GM23338 (cell line): ENCODE results near the gene GPR32. TPM values are rescaled to one million over a fixed set of nuclear protein-coding genes. Genes with fewer than 3 reads are reported as not detected.

ENCODE experiments used
- EZH2 ChIP-seq: fragments of 200-600 bp; sonication (generic); IDR thresholded peaks from one replicate; pipeline ENCODE4 v1.8.0; 2017; ENCODE audit warnings: antibody characterized with exemption, mild to moderate bottlenecking, low read depth; ENCODE audit not compliant: unreplicated experiment
- ZNF331 ChIP-seq: fragments of 250-450 bp; sonication (Bioruptor Pico); IDR thresholded peaks from 2 replicates; pipeline ENCODE4 v1.5.0; 2020; ENCODE audit warnings: low read depth, mild to moderate bottlenecking, moderate library complexity
- ZNF462 ChIP-seq: fragments of 250-450 bp; sonication (Bioruptor Pico); IDR thresholded peaks from 2 replicates; pipeline ENCODE4 v1.5.0; 2020; ENCODE audit warnings: mild to moderate bottlenecking, moderate library complexity
- polyA plus RNA-seq: library from polyadenylated mRNA; unstranded; fragments of >200 nt; fragmentation: Nextera tagmentation; extraction: Ambion mirVana; gene quantifications from 2 replicates; pipeline ENCODE4 v1.2.1, GENCODE V29; 2016
- small RNA-seq: library from RNA; depleted of rRNA; stranded (forward); fragments of <200 nt; gene quantifications from one replicate; pipeline ENCODE3, GENCODE V24; 2014; ENCODE audit warnings: low replicate concordance
- total RNA-seq: library from RNA; depleted of rRNA; stranded (reverse); fragments of >200 nt; shearing (Covaris generic); gene quantifications from 2 replicates; pipeline ENCODE4 v1.2.3, GENCODE V29; 2014; rRNA removed

Gene GPR32
- total and polyA plus RNA-seq, 2 experiments from 2014 or later = not detected

- TF ChIP-seq ZNF462 (CRISPR knock-in tag) (no peak), EZH2 (no peak), ZNF331 (CRISPR knock-in tag) (no peak)
Measured at GRCh38 chr19:50821248-50821612, 51.0 kb downstream of the GPR32 start (continued).

Small RNA genes lying within 50 kb of the gene (small RNA-seq; reads per million reads assigned to genes)
- gene SNORD88A (118 reads per million, percentile 99 among the genes with 10 or more reads in this experiment), gene SNORD88B (not detected), gene SNORD88C (not detected)

Other genes with a start within 250 kb of the GPR32 start
- gene LRRC4B, start 202.0 kb upstream of the GPR32 start, total RNA-seq = 12.8 and 13.2 TPM in 2 replicates
- gene LRRC4B, start 202.0 kb upstream of the GPR32 start, polyA plus RNA-seq = 2.0 and 2.2 TPM in 2 replicates
- gene SYT3, start 130.6 kb upstream of the GPR32 start, total RNA-seq = 16.4 and 25.5 TPM in 2 replicates
- gene SYT3, start 130.6 kb upstream of the GPR32 start, polyA plus RNA-seq = 9.5 and 10.0 TPM in 2 replicates
- 1.8 and 23.2 TPM in 2 replicates for gene C19orf81, start 121.0 kb upstream of the GPR32 start, total RNA-seq
- 54.3 and 67.9 TPM in 2 replicates for gene C19orf81, start 121.0 kb upstream of the GPR32 start, polyA plus RNA-seq
- 3.3 and 4.1 TPM in 2 replicates for gene SHANK1, start 50.7 kb upstream of the GPR32 start, total RNA-seq
- 0.23 and 0.30 TPM in 2 replicates for gene SHANK1, start 50.7 kb upstream of the GPR32 start, polyA plus RNA-seq
- 7.2 and 8.0 TPM in 2 replicates for gene CLEC11A, start 47.1 kb upstream of the GPR32 start, total RNA-seq
- 15.5 and 18.5 TPM in 2 replicates for gene CLEC11A, start 47.1 kb upstream of the GPR32 start, polyA plus RNA-seq
- not detected in 2 replicates for gene ACP4, start 20.0 kb downstream of the GPR32 start, total RNA-seq
- not detected in 2 replicates for gene ACP4, start 20.0 kb downstream of the GPR32 start, polyA plus RNA-seq
- 0.31 TPM in 1 of 2 replicates, not detected in the other for gene KLK1, start 53.3 kb downstream of the GPR32 start, total RNA-seq
- 2.4 and 3.0 TPM in 2 replicates for gene KLK1, start 53.3 kb downstream of the GPR32 start, polyA plus RNA-seq
- gene KLK15, start 63.1 kb downstream of the GPR32 start, total RNA-seq = not detected in 2 replicates
- gene KLK15, start 63.1 kb downstream of the GPR32 start, polyA plus RNA-seq = not detected in 2 replicates
- gene KLK3, start 84.5 kb downstream of the GPR32 start, total RNA-seq = not detected in 2 replicates
- gene KLK3, start 84.5 kb downstream of the GPR32 start, polyA plus RNA-seq = 0.14 and 0.19 TPM in 2 replicates
- 0.69 TPM in 1 of 2 replicates, not detected in the other for gene KLK2, start 103.0 kb downstream of the GPR32 start, total RNA-seq
- 0.18 TPM in 1 of 2 replicates, not detected in the other for gene KLK2, start 103.0 kb downstream of the GPR32 start, polyA plus RNA-seq
- gene KLK4, start 140.9 kb downstream of the GPR32 start, total RNA-seq = 0.54 and 0.76 TPM in 2 replicates
- 1.8 and 2.2 TPM in 2 replicates for gene KLK4, start 140.9 kb downstream of the GPR32 start, polyA plus RNA-seq
- 0.54 and 0.66 TPM in 2 replicates for gene KLK5, start 182.6 kb downstream of the GPR32 start, total RNA-seq
- 0.77 TPM in 1 of 2 replicates, not detected in the other for gene KLK5, start 182.6 kb downstream of the GPR32 start, polyA plus RNA-seq
- gene KLK6, start 199.1 kb downstream of the GPR32 start, total RNA-seq = 0.39 and 0.56 TPM in 2 replicates
- 0.47 and 0.56 TPM in 2 replicates for gene KLK6, start 199.1 kb downstream of the GPR32 start, polyA plus RNA-seq
- 0.19 and 1.4 TPM in 2 replicates for gene KLK7, start 213.5 kb downstream of the GPR32 start, total RNA-seq
- 1.1 and 1.5 TPM in 2 replicates for gene KLK7, start 213.5 kb downstream of the GPR32 start, polyA plus RNA-seq
- 4.6 and 4.9 TPM in 2 replicates for gene KLK8, start 231.1 kb downstream of the GPR32 start, total RNA-seq
- 14.6 and 17.0 TPM in 2 replicates for gene KLK8, start 231.1 kb downstream of the GPR32 start, polyA plus RNA-seq
- gene KLK10, start 249.2 kb downstream of the GPR32 start, total RNA-seq = 4.9 and 6.6 TPM in 2 replicates
- gene KLK10, start 249.2 kb downstream of the GPR32 start, polyA plus RNA-seq = 6.0 and 6.1 TPM in 2 replicates